Dermis microvascular lymphatic vessel endothelial cell (primary cell): ENCODE data around the gene FRMD4A. TPM values are rescaled to one million over a fixed set of nuclear protein-coding genes. Genes with fewer than 3 reads are reported as not detected.
"Not testable (repeated sequence)": the region's sequence is repeated elsewhere in the genome, so short reads cannot be mapped to it uniquely, and the experiment has no call there.

Experiments
- DNase-seq, 2 donors: peaks; one replicate each; pipeline versions ENCODE4 v3.0.0 to v3.0.0-alpha.2; 2010; ENCODE audit warnings: low read depth in 2 of 2
- total RNA-seq: library from RNA; depleted of rRNA; stranded (reverse); fragments of >200 nt; gene quantifications from 2 replicates; pipeline ENCODE4 v1.2.1, GENCODE V29; 2014

Gene FRMD4A
- total RNA-seq, 1 donor from 2014 or later: 16.3 TPM

DNA sequence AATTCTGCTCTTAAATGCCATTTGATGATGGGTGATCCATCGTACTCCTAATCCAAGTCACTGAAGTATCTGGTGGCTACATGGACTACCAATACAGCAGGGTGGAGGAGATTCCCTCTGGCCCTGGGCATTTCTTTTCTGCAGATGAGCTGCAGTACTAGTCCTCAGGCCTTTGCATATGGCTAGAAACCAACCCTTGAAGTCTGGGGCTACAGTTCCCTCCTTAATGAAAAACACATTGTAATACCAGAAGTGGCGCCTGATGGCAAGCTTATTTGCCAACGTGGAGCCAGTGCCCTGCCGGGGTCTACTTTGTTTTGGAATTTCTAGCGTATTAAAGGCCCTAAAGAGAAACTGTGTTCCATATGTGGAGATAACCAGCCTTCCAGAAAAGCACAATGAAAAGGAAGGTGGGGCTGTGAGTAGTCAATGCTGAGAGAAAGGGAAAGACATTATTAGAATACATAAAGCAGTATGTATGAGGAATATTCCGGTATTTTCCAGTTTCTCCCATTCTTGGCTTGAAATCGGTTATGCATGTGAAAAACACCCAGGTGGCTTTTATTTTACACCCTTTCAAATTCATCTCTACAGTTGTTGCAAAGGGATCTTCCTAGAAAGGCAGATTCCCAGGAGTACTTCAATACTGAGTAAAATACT, 375.2 kb downstream of the FRMD4A start:
- DNase-seq: no peak

DNA sequence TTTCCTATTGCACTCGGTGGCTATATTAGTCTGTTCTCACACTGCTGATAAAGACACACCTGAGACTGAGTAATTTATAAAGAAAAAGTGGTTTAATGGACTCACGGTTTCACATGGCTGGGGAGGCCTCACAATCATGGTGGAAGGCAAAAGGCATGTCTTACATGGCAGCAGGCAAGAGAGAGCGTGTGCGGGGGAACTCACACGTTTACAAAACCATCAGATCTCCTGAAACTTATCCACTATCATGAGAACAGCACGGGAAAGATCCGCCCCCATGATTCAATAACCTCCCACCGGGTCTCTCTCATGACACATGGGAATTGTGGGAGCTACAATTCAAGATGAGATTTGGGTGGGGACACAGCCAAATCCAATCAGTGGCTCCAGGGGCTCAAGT, 376.5 kb downstream of the FRMD4A start:
- DNase-seq: not testable (repeated sequence)

DNA sequence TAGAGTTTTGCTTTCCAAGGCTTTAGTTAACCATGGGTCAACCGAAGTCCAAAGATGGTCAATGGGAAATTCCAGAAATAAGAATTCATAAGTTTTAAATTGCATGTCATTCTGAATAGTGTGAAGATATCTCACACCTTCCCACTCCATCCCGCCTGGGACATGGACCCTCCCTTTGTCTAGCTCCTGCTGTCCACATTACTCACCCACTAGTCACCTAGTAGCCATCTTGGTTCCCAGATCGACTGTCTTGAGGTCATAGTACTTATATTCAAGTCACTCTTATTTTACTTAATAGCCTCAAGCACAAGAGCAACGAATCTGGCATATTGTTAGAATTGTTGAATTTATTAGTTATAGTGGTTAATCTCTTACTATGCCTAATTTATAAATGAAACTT, 377.4 kb downstream of the FRMD4A start:
- DNase-seq: no peak

DNA sequence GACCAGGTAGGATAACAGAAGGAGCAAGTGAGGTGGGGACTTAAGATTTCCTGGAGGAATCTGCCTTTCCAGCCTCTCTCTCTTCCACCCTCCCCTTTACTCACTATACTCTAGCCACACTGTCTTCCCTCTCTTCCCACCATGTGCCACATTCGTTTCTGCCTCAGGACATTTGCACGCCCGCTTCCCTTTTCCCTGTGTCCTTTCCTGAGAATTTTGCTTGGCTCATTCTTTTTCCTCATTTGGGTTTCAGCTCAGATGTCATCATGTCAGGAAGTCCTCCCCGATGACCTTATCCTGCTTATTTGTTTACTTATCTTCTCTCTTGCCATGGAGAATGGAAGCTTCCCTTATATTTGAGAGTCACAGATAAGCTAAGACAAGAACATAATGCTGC, 380.2 kb downstream of the FRMD4A start:
- DNase-seq: no peak

DNA sequence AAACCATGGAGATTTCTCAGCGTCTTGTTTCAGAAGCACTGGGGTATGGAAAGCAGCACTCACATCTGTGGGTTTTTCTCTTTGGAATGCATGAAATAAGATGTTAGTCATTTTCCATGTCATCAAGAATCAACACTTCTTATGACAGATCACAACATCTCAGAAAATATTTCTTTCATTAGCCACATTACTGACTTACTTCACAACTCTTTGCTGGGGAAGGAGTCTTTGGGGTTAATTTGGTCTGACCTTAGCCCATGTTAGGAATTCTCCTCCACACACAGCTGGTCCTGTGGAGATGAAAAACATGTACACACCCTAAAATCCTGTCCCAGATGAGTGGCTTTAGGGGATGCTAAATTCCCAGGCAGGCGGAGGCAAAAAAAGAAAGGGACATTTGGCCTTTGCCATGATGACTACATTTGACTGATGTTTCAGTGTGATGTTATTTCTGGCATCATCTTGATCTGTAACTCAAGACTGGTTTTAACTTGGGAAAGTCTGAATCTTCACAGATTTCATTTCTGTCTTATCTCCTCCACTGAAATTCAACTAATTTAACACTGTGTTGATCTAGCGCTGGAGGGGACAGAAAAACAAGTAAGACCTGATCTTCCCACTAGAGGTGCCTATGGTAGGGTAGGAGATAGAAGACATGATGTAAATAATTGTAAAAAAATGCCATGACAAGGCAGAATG, 380.7 kb downstream of the FRMD4A start:
- DNase-seq: peak in 1 of 2 donors; percentile 25

DNA sequence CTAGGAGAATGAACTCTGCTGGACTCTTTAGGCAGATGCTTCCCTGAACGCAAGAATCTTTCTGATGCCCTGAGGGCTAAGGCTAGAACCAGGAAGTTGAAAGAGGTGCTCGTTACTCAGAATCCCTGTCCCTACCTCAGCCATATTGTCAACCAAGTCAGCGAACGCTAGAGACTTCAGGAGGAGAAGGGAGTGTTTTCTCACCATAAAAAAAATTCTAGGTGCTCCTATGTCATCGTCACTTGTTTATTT, 384.6 kb downstream of the FRMD4A start:
- DNase-seq: no peak

DNA sequence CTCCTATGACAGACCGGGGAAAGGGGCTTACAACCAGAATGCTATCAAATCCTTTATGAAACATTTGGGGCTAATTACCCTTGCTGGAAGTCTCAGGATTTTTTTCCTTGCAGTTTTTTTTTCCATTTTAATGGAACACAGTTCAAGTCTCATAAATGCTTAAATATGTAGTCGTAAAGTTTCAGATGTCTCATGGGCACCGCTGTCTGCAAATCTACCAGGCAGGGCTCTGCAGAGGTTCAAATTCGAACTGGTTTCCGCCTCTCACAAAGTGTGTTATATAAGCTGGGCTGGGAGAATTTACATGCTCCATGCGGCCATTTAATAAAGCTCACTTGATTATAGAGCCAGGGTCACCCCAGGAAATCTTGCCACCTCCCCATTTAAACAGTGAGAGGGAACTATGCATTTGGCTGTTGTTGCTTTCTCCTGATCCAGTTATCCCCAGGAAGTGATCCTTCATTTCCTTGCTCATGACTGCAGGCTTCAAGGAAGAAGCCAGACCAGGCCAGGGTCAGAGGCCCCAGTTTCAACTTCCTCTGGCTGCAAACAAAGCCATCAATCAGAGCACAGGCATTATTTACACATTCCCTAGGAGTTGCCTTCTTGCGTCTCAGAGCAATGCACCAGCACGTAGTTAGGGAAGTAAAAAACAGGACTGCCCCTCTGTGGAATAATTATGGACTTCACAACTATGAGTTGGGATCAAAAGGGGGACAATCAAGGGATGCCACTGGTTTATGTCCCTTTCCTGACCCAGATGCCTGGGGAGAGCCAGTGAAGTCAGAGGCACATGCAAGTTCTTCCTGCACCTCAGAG, 385.1 kb downstream of the FRMD4A start:
- peak in 1 of 2 donors; percentile 94 for DNase-seq

DNA sequence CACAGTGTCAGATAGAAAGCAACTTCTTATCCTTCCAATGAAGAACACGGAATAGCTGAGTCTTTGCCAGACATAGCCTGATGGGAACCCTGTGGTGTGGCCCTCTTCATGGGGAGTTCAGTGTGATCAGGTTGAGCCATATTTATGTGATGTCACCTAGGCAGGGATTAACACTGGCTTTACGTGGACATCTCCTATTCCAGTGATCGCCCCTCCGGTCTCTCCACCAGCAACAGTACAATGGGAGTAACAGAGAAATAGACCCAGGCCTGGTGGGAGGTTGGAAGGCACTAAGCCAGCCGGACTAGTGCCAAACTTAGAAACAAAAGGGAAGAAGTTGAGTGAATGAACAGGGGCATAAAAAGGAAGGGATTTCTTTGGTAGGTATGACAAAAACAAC, 385.9 kb downstream of the FRMD4A start:
- DNase-seq: peak in 1 of 2 donors; percentile 49

DNA sequence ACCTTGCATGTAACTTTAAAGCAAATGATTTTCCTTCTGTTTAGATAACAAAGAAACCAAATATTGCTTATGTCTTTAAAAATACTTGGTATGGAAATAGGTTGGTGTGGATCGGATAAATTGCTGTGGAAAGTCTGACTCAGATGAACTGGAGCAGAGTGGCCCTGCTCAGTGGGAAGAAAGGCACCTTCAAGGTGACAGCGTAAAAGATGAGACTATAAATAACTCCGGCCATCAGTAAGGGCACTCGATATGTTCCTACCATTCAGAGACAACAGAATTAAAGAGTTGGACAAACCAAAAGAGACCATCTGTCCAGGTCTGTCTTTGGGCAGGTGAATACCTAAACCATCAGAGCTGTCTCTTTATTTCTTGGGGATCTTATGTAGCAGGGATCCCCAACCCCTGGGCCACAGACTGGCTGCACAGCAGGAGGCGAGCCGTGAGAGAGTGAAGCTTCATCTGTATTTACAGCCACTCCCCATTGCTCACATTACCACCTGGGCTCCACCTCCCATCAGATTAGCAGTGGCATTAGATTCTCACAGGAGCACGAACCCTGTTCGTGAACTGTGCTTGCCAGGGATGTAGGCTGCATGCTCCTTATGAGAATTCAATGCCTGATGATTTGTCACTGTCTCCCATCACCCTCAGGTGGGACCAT, 386.9 kb downstream of the FRMD4A start:
- no peak for DNase-seq

DNA sequence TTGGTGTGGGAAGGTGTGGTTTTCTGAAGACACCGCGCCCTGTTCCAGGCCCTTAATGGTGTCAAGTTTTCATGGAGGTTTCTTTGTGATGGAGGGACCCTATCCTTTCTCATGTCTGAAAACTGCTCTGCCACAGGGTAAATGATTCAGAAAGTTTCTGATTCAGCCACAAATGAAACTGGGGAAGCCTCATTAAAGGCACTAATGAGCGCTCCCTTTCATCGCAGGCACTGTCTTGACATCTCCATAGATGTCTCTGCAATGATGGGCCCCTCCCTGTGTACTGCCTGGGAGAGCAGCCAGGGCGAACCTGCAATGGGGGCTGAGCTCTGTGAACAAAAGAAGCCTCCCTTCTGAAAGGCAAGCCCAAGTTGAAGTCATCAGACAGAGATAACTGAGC, 388.7 kb downstream of the FRMD4A start:
- DNase-seq: no peak

DNA sequence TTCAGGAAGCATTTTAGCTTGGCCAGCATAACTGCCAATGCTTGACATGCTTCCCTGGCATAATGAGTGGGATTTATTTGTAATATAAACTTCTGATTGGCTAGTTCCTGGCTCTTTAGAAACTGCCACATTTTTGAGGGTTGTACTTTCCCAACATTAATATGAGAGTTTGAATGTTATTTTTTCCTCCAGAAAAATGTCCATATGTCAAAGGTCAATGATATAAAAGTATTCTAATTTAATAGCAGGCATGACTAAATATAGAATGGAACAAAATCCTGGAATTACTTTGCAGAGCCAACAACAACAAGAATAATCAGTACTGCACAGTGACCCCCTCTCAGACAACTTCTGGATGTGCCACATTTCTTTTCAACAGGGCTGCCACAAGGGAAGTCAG, 391.3 kb downstream of the FRMD4A start:
- DNase-seq: peak; percentile 96 to 99

DNA sequence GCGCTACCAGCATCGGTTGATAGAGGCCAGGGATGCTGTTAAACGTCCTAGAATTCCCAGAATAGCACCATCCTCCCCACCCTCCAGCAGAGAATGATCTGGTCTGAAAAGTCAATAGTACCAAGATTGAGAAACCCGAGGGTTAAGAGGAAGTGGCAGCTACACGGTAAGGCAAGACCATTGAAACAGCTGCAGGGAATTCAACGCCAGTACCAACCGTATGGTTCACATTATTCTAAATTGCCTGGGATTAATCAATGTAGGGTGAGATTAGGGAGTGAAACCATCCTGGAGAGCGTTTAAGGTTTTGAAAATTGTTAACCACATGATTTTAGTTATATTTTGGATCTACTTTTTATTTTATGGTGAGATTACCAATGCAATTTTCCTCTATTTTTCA, 391.8 kb downstream of the FRMD4A start:
- no peak for DNase-seq

DNA sequence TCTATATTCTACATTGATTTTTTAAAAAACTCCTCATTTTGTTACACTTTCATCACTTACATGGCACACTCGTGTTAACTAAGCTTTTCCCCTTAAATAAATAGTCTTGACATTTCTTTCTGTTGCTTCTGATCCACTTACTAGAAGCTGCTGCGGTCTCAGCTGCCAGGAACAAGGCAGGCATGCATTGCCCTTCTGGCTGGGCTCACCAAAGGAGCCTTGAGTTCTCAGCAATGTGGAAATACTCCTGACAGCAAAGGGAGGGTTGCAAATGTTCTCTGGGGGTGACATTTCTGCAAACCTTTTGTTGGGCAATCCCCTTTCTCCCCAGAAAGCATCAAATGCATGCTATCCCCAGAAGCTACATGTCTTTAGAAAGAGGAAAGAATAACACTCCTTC, 393.9 kb downstream of the FRMD4A start:
- DNase-seq: no peak

DNA sequence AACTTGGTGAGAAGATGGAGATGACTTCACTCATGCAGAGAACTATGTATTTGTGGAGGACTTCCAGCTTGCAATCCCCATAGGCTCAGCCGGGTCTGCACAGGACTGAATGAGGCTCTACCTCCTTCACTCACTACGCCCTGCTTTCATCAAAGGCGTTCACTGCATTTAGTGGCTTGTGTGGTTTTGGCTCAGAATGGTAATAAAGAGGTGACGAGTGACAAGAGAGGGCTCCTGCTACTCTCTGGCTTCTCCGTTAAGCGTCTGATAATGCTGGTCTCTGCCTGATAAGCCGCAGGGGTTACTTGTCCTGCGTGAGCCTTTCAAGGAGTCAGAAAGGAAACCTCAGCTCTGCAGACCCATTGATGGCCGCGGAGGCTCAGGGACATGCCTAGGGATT, 400.6 kb downstream of the FRMD4A start:
- DNase-seq: no peak

DNA sequence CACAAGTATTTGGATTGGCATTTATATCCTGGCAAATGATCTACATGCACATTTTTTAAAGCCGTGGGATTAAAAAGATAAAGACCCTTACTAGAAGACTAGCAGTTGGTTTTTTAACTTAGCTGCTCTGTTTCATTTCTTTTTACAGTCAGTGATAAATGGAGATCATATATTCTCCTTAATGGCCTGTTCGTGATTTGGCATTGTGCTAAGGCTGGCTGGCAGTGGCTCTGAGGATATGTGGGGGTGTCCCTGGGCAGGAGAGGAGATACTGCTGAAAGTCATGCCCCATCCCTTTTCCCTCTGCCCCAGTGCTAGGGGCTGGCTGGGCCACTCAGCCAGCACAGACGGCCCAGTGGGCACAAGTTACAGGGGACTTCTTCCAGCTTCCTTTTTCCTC, 402.3 kb downstream of the FRMD4A start:
- no peak for DNase-seq

DNA sequence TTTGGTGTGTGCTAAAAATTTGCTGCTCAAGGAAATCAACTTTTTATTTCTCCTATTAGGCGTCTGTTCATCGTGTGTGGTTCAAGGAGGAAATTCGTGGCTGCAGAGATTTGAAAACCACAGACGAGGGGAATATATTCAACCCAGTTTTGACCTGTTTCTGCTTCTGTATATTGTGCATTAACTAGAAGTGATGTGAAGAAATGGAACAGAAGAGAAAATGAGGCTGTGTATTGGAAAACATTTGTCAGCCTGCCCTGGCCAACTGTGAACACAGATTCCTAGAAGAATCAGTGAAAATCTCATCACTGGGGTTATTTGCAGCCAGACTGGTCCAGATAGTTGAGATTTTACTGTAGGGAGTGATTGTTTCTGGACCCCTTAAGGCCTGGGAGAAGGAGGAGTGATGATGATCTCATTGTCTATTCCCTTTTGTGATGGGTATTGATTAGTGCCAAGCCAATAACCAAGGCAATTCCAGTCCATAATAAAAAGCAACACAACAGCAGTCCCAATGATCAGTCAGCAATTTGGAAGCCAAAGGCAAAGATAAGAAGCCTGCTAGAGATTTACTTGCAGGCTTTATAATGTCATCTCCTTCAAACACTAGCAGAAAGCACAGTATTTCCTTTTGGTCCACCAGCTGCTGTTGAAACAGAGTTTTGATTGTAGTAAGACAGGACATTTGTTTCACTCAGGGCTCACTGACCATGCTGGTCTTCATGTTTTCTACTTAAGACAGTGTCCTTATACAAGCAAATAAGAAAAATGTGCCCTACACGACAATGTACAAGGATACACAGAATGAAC, 404.5 kb downstream of the FRMD4A start:
- no peak for DNase-seq

DNA sequence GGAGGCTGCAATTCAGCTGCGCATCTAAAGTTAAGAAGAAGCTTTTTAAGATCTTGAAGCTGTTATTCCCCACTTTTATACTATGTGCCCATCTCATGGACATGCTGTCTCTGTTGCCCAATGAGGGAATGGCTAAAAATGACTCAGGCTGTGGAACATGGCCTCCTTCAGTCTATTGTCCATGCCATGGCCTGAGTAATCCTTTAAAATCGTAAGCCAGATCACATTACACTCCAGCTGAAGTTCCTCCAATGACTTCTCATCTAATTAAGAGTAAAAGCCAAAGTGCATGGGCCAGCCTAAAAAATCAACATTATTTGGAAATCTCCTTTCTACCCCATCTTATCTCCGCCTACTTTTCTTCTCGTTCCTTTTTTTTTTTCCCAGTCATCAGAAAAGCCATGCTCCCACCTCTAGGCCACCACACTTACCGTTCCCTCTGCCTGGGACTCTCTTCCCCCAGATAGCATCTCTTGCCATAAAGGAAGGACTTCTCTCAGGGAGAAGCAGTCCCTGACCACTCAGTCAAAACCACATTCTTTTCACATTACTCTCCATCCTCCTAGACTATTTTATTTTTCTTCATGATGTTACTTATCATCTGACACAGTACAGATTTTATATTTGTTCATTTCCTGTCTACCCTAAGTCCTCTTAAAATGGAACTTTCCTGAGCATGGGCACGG, 406.5 kb downstream of the FRMD4A start:
- DNase-seq: peak in 1 of 2 donors; percentile 75

DNA sequence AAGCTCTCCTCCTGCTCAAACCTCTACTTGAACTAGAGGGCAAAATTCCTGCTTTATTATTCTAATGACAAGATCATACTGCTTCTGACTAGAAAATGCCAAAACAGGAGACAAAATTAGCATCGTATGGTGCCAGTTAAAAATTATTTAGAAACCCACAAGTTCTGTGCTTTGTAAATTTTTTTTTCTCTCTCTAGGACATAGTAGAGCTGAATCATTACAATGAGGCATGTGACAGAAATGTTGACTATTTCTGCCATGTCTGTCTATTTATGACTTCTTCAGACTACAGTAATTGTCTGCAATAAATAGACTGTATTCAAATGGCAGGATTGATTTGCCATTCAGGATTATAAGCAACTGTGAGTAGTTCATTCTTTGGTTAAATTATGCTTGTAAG, 408.1 kb downstream of the FRMD4A start:
- no peak for DNase-seq

DNA sequence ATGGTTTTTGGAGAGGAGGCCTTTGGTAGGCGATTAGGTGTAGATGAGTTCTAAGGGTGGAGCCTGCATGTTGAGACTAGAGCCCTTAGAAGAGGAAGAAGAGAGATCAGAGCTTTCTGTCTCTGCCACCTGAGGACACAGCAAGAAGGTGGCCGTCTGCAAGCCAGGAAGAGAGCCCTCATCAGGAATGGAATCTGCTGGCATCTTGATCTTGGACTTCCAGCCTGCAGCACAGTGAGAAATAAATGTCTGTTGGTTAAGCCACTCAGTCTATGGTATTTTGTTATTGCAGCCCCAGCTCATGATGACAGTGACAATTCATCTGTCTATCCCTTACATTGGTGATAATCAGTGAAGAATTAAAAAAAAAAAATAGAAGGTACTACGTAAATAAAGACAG, 408.8 kb downstream of the FRMD4A start:
- DNase-seq: no peak

DNA sequence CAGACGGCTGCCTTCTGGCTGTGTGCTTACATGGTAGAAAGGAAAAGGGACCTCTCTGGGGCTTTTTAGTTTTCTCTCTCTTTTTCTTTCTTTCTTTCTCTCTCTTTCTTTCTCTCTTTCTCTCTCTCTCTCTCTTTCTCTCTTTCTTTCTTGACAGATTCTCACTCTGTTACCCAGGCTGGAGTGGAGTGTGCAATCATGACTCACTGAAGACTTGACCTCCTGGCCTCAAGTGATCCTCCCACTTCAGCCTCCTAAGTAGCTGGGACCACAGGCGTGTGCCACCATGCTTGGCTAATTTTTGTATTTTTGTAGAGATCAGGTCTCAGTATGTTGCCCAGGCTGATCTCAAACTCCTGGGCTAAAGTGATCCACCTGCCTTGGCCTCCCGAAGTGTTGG, 409.6 kb downstream of the FRMD4A start:
- DNase-seq: not testable (repeated sequence)

DNA sequence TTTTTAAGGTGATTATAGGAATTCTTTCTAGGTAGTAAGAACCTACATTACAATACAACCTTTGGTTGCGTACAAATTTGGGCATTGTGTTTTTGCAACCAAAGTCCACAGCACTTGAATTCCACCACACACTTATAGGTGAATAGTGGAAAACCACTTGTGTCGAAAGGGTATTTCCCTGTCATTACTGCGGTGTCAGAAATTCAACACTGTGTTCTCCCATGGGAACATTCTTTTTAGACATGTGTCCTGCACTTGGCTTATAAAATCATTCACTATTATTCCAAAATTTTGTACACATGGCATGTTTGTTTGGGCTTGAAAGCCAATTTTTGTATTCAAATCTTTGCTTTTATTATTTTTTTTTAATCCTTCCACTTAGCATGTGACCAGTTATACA, 410.3 kb downstream of the FRMD4A start:
- no peak for DNase-seq
